GM18499 (cell line): Measurements from ENCODE around the gene NCL.
A peak's percentile ranks its signal among the peaks of the same experiment; 100 is the strongest.
"Not testable (repeated sequence)": the region's sequence is repeated elsewhere in the genome, so short reads cannot be mapped to it uniquely, and the experiment has no call there.

Source experiments
- ATAC-seq: cut with Tn5 transposase; IDR thresholded peaks from one replicate; pipeline ENCODE4 v1.9.1; 2021; ENCODE audit warnings: moderate number of reproducible peaks; ENCODE audit not compliant: insufficient read depth, unreplicated experiment

NCL gene

GRCh38 chr2:231469583-231469950 lies 5.3 kb upstream of the NCL start:
- ATAC-seq, result no peak

GRCh38 chr2:231467613-231468530 lies 3.6 kb upstream of the NCL start:
- ATAC-seq, result no peak

GRCh38 chr2:231467016-231467545 lies 2.8 kb upstream of the NCL start:
- no peak for ATAC-seq

- ATAC-seq, result peak; percentile 16
These were observed 574 bp upstream of the NCL start for GRCh38 chr2:231464576-231465540.

- no peak for ATAC-seq
These were observed 1.4 kb downstream of the NCL start for GRCh38 chr2:231462729-231463465.

GRCh38 chr2:231461516-231461971 lies 2.7 kb downstream of the NCL start:
- no peak for ATAC-seq

GRCh38 chr2:231460841-231461240 lies 3.4 kb downstream of the NCL start:
- not testable (repeated sequence) for ATAC-seq

GRCh38 chr2:231460073-231460835 lies 4.0 kb downstream of the NCL start:
- no peak for ATAC-seq

- no peak for ATAC-seq
These were observed 5.9 kb downstream of the NCL start for GRCh38 chr2:231458368-231458767.

- ATAC-seq, result no peak
These were observed 7.2 kb downstream of the NCL start for GRCh38 chr2:231457101-231457500.

- ATAC-seq, result no peak
These were observed 7.8 kb downstream of the NCL start for GRCh38 chr2:231456295-231457004.

- ATAC-seq, result no peak
These were observed 8.4 kb downstream of the NCL start for GRCh38 chr2:231455890-231456289.

- no peak for ATAC-seq
These were observed 9.1 kb downstream of the NCL start for GRCh38 chr2:231455222-231455621.

GRCh38 chr2:231454361-231454791 lies 9.9 kb downstream of the NCL start:
- ATAC-seq, result no peak

GRCh38 chr2:231452799-231453508 lies 11.3 kb downstream of the NCL start:
- no peak for ATAC-seq

- ATAC-seq, result no peak
These were observed 13.7 kb downstream of the NCL start for GRCh38 chr2:231450548-231450989.

- ATAC-seq, result no peak
These were observed 14.7 kb downstream of the NCL start for GRCh38 chr2:231449503-231450054.

- no peak for ATAC-seq
These were observed 27.3 kb downstream of the NCL start for GRCh38 chr2:231436957-231437356.
